GM19193 (cell line): ENCODE data around the gene IFITM2.

Experiments used
- POLR2A ChIP-seq: IDR thresholded peaks from 4 replicates; pipeline ENCODE4 v1.6.1; 2011; ENCODE audit not compliant: insufficient read depth, insufficient read length; ENCODE audit errors: extremely low read depth

IFITM2 gene

DNA sequence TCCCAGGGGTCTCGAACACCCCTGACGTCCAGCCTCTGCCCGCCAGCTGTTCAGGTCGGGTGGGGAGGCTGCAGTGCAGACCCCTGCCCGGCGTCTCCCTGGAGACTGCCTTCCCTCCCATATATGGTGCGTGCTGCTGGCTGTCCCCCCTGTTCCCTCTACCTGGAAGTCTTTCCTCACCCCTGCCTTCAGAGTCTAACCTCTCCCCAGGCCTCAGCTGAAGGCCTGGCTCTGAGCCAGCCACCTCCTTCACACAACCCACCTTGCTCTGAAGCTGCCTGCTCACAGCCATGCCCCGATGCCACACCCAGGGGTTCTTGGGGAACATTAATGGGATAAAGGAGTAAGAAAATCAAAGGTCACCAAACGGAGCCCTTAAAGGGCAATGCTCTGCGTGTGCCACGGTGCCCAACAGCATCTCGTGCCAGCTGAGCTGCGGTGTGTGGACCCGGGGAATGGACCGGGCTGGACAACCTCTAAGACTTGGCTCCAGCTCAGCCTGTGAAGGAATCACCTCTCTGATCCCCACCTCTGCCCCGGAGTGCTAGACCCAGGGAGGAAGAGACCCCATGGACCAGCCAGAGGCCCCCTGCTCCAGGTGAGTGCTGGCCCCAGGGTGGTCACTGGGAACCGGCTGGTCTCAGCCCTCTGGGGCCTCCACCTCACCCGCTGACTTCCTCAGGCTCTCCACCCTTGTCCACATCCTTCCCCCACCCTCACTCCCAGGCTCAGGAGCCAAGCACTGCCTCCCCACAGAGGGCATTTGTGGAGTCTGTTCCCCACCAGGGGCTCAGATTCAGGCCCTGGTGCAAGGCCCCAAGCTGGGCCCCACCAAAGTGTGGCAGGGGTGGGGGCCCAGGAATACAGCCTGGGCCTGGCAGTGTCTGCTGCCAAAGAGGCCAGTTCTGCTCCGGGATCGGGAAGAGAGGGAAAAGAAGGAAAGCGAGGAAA lies 29.3 kb upstream of the IFITM2 start, which contains the start of gene NLRP6:
Gene NLRP6, plus strand, starts transcription at position 407 of the 951 bp plus-strand sequence. Its CDS starts 163 bp downstream, at position 570.
- TF ChIP-seq POLR2A = no peak

DNA sequence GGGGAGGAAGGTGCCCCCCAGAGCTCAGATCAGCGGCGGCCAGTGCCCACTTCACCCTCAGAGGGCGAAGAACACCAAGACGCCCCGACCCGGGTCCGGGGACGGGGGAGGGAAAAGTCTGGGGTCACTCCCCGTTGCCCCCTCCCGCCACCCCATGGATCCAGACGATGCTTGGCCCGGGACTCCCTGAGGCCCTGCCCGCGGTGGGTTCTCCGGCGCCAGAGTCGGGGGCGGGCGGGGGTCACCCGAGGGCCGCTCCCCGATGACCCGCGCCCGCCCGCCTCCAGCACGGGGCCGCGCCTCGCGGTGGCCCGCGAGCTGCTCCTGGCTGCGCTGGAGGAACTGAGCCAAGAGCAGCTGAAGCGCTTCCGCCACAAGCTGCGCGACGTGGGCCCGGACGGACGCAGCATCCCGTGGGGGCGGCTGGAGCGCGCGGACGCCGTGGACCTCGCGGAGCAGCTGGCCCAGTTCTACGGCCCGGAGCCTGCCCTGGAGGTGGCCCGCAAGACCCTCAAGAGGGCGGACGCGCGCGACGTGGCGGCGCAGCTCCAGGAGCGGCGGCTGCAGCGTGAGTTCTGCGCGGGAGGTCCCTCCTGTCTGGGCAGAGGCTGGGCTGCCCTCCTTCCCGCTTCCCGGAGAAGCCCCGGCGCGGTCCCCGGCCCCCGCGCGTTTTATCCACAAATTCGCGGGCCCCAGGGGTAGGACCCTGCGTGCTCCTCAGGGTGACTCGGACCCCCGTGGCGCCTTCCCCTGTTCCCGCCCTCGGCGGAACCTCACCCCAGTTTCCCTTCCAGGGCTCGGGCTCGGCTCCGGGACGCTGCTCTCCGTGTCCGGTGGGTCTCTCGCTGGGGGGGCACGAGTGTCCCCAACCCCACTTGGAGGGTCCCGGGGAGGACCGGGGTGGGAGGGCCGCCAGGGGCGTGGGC lies 28.3 kb upstream of the IFITM2 start:
- TF ChIP-seq POLR2A = no peak

DNA sequence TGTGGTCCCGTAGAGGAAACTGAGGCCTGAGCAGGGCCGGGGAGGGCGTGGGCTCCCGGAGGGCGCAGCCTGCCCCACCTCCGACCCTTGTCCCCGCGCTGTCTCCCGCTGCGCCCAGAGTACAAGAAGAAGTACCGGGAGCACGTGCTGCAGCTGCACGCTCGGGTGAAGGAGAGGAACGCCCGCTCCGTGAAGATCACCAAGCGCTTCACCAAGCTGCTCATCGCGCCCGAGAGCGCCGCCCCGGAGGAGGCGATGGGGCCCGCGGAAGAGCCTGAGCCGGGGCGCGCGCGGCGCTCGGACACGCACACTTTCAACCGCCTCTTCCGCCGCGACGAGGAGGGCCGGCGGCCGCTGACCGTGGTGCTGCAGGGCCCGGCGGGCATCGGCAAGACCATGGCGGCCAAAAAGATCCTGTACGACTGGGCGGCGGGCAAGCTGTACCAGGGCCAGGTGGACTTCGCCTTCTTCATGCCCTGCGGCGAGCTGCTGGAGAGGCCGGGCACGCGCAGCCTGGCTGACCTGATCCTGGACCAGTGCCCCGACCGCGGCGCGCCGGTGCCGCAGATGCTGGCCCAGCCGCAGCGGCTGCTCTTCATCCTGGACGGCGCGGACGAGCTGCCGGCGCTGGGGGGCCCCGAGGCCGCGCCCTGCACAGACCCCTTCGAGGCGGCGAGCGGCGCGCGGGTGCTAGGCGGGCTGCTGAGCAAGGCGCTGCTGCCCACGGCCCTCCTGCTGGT lies 27.5 kb upstream of the IFITM2 start:
- no peak for TF ChIP-seq POLR2A

DNA sequence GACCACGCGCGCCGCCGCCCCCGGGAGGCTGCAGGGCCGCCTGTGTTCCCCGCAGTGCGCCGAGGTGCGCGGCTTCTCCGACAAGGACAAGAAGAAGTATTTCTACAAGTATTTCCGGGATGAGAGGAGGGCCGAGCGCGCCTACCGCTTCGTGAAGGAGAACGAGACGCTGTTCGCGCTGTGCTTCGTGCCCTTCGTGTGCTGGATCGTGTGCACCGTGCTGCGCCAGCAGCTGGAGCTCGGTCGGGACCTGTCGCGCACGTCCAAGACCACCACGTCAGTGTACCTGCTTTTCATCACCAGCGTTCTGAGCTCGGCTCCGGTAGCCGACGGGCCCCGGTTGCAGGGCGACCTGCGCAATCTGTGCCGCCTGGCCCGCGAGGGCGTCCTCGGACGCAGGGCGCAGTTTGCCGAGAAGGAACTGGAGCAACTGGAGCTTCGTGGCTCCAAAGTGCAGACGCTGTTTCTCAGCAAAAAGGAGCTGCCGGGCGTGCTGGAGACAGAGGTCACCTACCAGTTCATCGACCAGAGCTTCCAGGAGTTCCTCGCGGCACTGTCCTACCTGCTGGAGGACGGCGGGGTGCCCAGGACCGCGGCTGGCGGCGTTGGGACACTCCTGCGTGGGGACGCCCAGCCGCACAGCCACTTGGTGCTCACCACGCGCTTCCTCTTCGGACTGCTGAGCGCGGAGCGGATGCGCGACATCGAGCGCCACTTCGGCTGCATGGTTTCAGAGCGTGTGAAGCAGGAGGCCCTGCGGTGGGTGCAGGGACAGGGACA lies 26.7 kb upstream of the IFITM2 start:
- TF ChIP-seq POLR2A = no peak

DNA sequence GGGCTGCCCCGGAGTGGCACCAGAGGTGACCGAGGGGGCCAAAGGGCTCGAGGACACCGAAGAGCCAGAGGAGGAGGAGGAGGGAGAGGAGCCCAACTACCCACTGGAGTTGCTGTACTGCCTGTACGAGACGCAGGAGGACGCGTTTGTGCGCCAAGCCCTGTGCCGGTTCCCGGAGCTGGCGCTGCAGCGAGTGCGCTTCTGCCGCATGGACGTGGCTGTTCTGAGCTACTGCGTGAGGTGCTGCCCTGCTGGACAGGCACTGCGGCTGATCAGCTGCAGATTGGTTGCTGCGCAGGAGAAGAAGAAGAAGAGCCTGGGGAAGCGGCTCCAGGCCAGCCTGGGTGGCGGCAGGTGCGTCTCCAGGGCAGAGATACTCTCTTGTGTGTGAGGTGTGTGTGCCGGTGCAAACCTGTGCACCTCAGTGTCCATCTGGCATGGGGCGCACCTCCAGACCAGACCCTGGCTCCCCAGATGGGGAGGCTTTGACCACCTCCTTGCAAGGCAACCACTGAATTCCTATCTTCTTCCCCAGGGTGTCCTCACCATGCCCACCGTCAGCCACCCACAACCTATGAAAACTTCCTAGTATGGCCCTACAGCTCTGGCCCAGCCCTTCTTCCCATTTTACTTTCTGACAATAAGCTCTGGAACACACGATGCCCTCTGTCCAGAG lies 26.0 kb upstream of the IFITM2 start:
- no peak for TF ChIP-seq POLR2A

DNA sequence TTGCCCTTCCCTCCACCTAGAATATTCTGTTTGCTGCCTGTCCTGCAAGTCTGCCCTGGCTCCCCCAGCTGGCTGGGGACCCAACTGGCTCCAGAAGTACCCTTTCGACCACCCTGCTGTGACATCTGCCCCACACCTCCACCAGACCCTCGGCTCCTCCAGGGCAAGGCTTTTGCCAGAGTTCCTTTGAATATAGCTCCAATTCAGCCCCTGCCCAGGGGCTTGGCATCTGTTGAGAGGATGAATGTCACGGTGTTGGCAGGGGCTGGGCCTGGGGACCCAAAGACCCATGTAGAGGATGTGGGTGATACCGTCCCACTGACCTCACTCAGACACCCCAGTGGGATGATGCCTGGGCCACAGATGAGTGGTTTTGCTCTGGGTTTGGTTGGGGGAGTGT lies 25.4 kb upstream of the IFITM2 start:
- TF ChIP-seq POLR2A = no peak

DNA sequence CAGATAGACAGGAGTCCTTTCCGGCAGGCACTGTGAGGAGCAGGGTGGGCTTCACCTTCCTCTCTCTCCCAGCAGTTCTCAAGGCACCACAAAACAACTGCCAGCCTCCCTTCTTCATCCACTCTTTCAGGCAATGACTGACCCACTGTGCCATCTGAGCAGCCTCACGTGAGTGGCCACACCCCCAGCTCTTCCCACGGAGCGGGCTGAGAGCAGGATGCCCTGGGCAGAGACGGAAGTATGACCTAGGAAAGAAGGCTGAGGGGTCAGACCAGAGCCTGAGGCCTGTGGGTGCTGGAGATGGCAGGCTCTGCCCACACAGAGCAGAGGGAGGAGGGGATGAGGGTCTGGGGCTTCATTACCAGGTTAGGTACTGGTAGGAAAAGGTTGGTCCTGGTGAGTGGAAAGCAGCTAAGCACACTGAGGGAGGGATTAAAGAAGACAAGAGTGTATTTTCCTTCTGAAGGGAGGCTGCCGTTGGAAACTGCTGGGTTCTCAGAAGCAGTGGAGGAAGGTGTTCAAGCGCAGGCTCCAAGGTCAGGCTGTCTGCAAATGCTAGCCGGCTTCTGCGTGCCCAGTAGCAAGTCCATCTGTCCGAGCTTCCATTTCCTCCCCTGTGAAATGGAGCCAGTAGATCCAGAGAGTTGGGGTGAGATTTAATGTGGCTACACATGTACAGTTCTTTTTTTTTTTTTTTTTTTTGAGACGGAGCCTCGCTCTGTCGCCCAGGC lies 24.8 kb upstream of the IFITM2 start:
- TF ChIP-seq POLR2A = no peak

DNA sequence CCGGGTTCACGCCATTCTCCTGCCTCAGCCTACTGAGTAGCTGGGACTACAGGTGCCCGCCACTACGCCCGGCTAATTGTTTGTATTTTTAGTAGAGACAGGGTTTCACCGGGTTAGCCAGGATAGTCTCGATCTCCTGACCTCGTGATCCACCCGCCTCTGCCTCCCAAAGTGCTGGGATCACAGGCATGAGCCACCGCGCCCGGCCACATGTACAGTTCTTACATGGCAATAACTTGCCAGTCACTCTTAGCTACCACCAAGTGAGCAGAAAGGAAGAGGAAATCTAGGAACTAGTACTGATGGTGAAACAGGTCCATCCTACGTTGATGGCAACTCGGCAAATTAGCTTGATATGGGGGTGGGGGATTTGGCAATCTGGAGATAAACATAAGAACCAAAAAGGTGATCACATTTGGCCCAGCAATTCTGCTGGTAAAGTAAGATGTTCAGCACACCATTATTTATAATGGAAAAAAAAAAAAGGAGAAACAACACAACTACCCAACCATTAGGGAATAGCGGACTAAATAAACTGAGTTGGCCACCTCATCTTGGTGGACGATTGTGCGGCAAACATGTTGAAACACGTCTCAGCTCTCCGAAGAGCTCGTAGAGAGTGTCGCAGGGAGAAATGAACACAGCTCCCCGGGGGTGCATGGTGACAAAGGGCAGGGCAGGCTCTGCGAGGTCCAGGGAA lies 24.1 kb upstream of the IFITM2 start:
- no peak for TF ChIP-seq POLR2A

DNA sequence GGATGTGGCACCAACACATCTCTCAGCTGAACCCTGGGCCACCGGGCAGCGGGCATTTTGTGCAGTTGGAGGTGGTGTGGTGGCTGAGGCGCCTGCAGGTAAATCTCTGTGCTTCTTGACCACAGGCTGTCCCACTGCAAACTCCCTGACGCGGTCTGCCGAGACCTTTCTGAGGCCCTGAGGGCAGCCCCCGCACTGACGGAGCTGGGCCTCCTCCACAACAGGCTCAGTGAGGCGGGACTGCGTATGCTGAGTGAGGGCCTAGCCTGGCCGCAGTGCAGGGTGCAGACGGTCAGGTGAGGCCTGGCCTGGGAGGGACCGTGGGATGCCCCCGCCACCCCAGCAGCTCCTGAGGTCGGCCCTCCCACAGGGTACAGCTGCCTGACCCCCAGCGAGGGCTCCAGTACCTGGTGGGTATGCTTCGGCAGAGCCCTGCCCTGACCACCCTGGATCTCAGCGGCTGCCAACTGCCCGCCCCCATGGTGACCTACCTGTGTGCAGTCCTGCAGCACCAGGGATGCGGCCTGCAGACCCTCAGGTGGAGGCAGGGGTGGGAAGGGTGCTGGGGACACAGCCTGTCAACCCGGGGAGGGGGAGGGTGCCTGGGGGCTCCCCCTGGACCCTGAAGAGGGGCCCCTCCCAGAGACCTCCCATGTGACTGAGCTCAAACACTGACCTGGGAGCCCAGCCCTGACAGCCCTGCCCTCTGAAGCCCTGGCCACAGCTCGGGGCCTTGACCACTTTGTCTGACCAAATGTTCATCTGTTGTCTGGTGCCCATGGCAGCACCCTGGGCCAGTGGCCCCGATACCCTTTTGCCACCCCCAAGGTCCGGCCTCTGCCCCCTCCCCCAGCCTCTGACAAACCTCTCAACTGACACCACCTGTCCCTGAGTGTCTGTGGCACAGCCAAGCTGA lies 23.3 kb upstream of the IFITM2 start:
- TF ChIP-seq POLR2A = no peak

DNA sequence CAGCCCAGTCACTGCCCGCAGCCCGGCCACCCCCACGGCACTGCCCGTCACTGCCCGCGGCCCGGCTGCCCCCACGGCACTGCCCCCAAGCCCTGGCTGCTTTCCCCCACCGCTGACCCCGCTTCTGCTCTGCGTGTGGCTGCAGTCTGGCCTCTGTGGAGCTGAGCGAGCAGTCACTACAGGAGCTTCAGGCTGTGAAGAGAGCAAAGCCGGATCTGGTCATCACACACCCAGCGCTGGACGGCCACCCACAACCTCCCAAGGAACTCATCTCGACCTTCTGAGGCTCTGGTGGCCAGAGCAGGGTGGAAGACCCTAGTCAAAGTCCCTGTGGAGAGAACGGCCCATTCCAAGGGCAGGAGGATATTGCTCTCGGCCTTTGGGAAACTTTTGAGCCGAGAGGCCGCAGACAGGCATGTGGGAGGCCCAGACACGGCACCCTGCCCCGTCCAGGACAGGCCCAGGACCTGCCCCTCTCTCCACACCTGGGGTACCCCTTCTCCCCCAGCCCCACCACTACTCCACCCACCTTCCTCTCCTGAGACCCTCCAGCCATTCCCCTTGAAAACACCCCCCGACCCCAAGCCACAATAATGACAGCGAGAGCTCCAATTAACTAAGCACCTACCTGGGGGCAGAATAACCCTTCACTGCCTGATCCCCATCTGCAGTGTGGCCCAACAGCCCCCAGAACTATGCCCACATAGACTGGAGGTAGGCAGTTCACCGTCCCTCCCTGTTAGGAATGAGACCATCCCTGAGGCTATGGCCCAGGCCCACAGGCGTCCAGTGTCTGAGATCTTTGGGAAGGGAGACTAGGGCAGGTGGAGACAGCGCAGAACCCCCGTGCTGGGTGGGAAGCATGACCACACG lies 22.4 kb upstream of the IFITM2 start:
- TF ChIP-seq POLR2A = no peak
